ENCODE results near the gene PSMD2.
A peak's percentile ranks its signal among the peaks of the same experiment; 100 is the strongest.

DNA sequence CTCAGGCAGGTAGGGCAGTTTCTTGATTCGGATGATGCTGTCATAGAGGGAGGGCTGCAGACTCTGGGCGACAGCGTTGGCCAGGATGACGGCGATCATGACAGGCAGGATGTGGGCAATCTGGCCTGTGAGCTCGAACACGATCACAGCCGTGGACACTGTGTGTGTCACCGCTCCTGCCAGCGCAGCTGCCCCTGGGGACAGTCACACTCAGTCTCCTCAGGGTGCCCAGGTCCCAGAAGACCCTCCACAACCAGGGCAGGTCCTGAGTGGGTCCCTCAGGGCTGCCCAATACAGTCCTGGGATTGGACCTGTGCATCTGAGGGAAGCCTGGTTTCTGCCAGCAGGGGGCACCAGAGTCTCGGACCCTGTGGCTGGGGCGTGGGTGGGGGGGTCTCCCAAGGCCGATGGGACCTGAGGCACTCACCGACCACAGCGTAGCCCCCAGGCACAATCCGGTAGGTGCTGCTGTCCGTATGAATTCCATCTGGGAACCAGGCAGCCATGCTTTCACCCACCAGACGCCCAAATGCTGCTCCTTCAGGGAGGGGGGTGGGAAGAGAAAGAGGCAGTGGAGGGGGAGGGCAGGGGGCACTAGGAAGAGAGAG, 55.2 kb downstream of the PSMD2 start:
- TF ChIP-seq, protein P1, sequence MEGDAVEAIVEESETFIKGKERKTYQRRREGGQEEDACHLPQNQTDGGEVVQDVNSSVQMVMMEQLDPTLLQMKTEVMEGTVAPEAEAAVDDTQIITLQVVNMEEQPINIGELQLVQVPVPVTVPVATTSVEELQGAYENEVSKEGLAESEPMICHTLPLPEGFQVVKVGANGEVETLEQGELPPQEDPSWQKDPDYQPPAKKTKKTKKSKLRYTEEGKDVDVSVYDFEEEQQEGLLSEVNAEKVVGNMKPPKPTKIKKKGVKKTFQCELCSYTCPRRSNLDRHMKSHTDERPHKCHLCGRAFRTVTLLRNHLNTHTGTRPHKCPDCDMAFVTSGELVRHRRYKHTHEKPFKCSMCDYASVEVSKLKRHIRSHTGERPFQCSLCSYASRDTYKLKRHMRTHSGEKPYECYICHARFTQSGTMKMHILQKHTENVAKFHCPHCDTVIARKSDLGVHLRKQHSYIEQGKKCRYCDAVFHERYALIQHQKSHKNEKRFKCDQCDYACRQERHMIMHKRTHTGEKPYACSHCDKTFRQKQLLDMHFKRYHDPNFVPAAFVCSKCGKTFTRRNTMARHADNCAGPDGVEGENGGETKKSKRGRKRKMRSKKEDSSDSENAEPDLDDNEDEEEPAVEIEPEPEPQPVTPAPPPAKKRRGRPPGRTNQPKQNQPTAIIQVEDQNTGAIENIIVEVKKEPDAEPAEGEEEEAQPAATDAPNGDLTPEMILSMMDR (IDR thresholded peaks at IDR 0.05; ENCODE audit: low read length): peak; percentile 91
- TF ChIP-seq EZH2 (optimal IDR thresholded peaks at IDR 0.05; ENCODE audit: low read depth, low read length) (no peak), EZH2phosphoT487 (IDR thresholded peaks at IDR 0.05; ENCODE audit: low read length) (no peak)
